Measurements from ENCODE around the gene PPFIA3.
"Not testable (repeated sequence)": the region's sequence is repeated elsewhere in the genome, so short reads cannot be mapped to it uniquely, and the experiment has no call there.

Gene PPFIA3

DNA sequence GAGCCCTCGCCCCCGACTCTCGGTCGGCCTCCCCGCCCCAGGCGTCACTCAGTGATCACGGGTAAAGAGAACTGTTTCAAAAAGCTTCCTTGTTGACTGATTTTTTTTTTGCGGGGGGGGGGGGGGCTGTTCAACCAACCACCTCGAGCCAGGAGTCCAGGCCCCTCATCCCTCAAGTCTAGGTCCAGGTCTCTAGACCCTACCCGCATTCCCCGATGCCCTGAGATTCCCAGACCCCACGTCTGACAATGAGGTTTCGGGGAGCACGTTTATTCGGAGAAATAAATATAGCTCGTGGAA is 31.6 kb downstream of the PPFIA3 start:
- DNase-seq = no peak

DNA sequence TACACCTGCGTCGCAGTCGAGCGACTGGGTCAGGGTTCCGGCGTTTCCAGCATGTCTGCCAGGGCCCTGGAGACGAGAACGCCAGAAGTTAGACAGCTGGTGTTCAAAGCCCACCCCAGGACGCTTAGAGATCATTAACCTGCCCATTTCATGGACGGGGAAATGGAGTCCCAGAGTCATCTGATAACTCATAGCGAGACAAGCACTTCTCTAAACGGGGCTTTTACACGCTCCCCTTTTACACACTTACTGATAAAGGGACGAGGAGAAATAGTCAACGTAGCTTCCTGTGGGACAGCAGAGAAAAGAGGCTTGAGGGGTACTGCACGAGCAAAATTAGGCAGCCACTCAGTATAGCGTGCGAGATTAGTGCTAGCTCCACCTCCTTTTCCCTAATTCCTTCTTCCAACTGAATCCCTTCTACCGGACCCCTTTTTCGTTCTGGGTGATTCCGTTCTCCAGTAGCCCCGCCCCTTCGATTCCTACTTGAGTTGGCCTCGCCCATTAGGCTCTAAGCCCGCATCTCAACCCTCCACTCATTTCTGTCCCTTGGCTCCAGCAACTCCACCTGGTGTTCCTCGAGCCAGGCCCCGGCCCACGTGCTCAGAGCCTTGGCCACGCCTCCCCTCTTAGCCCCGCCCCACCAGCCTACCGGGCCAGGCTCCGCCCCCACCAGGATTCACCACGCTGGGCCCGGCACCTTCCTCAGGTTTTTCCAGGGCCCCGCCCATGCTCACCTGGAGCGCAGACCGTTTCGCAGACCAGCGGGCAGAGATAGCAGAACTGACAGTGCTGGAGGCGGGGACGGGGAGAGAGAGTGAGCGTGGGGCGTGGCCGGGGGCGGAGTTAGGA is 32.1 kb downstream of the PPFIA3 start:
- DNase-seq = no peak

DNA sequence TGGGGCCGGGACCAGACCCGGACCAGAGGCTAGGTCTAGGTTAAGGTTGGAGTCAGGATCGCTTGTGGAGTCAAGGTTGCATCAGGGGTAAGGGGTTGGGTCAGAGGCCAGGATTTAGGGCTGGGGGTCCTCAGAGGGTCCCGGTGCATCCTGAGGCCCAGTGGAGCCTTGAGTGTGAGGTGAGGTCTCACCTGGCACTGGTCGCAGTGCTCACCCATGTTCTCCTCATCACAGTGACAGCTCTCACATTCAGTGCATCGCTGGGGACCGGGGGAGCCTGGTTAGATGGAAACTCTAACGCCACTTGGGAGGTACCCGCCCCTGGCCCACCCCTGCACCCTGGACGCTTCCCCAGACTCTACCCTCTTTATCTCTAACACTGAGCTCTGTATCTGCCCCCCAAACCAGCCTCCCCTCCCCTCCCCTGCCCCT is 32.8 kb downstream of the PPFIA3 start:
- no peak for DNase-seq

DNA sequence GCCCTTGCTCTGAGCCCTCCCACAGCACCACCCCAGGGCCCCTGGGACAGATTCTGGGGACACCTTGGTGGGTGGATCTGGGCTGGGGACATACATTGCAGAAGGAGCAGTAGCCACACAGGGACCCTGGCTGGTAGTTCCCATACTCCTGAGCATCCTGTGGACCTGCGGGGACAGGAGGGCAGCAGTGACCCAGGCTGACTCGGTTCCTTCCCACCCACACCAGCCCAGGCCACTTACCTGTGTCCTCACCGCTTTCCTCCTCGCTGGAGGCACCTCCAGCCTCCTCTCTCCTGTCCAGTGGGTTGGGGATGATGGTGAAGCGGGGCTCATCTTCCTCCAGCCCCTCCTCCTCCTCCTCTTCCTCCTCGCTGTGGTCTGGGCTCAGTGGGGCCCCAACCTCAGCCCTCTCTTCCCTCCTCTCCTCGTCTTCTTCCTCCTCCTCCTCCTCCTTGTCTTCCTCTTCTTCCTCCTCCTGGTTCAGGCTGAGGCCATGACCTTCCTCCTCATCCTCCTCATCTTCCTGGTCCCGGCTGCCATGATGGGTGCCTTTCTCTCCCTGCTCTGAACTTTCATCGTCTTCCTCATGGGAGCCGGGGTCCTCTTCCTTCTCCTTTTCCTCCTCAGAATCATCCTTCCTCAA is 33.9 kb downstream of the PPFIA3 start:
- DNase-seq = no peak

DNA sequence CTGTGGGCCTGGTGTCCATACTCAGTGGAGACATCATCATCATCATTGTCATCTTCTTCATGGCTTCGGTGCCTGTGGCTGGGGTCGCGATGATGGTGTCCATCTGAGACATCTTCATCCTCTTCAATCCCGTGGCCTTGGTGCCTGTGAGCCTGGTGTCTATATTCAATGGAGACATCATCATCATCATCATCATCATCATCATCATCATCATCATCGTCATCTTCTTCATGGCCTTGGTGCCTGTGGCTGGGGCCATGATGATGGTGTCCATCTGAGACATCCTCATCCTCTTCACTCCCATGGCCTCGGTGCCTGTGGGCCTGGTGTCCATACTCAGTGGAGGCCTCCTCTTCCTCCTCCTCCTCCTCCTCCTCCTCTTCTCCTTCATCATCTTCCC is 34.9 kb downstream of the PPFIA3 start:
- no peak for DNase-seq

DNA sequence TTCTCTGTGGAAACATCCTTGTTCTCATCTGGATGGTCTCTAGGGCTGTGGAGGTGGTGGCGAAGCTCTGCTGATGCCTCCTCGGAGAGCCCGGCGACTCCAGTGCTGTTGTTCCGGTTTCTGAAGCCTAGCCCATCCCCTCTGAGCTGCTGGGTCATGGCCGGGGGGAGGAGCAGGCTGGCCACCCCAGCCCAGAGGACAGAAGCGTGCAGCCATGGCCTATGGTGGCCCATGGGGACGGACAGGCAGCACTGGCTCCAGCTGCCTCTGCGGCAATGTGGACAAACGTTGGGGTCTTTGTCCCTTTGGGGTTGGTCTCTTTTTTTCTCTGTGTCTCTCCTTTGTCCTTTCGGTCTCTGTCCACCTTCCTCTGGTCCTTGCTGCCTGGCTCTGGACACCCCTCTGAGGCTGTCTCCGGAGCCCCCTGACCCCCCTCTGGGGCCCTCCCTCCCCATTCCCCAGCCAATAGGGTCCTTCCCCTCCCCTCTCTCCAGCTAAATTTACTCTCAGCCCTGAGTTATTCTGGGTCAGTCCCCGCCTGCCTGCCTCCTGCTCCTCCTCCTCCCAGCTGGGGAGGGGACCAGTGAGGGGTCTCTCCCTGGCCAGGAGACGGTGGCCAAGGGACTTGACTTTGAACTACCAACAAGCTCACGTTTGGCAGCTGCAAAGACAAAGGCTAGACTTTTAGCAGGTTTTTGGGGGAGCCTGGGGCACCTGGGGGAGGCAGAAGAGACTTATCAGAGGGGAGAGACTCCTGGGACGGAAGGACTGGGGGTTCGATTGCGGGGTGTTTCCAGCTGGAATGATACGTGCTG is 35.9 kb downstream of the PPFIA3 start, which contains the start of gene HRC:
TSS of gene HRC (minus strand) at position 392 of the 815 bp plus-strand sequence. CDS start at position 233, 159 bp downstream.
- no peak for DNase-seq

DNA sequence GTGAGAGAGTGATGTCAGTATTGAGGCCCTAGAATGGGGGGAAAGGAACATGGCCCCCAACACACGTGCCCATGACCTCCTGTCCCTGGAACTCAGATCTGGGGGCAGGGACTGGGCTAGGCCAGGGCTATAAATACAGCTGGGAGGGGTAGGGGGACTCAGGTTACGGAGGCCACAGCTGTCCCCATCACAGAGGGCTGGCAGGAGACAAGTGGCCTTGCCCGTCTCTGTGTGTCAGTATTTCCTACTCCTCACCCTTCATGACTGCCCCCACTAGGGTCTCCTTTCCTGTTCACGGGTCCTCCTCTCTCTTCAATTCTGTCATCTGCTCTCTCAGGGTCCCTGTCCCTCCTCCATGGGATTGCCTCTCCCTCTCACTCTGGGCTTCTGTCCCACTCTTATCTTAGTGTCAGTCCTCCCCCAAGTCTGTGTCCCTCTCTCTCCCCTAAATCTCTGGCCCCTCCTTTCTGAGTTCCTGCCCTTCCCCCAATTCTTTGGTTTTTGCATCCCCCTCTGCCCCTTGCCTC is 36.5 kb downstream of the PPFIA3 start:
- no peak for DNase-seq

DNA sequence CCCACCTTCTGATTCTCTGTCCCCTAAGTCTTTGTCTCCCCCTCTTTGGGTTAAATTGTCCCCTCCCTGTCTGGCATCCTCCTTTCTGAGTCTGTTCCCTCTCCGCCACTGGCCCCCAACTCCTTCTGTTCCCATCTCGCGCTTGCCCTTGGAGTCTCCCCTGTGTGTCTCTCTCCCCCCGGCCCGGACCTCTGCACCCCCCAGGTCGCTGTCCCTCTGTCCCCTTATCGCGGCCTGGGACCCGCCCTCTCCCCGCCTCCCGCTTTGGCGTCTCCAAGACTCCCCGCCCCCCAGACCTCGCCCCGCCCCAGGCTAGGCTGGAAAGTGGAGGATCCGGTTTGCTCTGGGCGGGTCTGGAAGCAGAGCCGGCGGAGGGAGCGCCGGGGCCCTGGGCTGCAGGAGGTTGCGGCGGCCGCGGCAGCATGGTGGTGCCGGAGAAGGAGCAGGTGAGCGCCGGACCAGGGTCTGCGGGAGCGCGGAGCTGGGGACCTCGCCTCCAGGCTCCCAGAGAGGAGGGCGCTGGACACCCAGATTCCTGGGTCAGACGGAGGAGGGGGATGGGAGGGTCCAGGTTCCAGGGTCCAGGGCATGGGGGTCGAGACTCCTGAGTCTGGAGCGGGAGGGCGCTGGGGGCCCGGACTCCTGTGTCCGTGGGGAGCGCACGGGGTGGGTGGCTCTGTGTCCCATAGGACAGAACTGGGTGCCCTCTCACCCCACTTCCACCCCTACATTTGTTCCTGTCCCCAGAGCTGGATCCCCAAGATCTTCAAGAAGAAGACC is 38.3 kb downstream of the PPFIA3 start, which contains the start of gene TRPM4:
TSS of gene TRPM4 (plus strand) at position 348 of the 780 bp plus-strand sequence. CDS start at position 423, 75 bp downstream.
- DNase-seq = no peak

DNA sequence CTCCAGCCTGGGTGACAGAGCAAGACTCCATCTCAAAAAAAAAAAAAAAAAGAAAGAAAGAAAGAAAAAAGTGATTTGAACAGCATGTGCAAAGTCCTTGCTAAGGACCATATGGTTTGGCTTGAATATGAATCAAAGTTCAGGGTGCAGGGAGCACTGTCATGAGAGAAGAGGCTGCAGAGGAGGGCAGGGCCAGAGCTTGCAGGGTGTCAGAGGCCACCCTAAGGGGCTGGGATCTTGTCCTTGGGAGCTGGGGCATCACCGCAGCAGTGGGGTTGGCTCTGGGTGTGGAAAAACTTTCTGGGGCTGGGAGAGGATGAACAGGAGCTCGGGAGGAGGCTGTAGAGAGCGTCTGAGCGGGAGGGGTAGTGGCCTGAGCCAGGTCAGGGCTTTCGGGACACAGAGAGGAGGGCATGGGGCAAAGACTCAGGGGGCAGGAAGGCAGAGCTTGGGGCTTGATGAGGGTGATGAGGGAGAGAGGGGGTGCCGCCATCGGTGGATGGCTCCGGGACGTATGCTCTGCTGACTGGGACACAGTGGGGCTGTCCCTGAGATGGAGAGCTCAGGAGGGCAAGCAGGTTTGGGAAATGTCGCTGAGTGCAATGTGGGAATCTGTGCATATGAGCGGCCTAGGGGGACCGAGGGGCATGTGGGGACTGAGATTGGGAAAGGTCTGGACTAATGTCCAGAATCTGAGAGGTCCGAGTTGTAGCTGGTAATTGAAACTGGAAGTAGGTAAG is 41.3 kb downstream of the PPFIA3 start:
- no peak for DNase-seq

DNA sequence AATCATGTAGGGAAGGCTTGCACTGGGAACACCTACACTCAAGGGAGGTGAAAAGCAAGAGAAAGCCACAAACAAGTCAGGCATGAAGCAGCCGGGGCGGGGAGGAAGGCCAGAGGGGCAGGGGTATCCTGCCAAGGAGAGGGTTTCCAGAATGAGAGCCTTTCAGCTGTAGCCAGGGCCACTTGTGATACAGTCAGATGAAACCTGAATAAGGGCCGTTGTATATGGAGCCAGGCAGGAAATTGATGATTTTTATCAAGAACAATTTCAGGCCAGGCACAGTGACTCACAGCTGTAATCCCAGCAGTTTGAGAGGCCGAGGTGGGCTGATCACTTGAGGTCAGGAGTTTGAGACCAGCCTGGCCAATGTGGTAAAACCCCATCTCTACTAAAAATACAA is 42.6 kb downstream of the PPFIA3 start:
- DNase-seq = no peak

DNA sequence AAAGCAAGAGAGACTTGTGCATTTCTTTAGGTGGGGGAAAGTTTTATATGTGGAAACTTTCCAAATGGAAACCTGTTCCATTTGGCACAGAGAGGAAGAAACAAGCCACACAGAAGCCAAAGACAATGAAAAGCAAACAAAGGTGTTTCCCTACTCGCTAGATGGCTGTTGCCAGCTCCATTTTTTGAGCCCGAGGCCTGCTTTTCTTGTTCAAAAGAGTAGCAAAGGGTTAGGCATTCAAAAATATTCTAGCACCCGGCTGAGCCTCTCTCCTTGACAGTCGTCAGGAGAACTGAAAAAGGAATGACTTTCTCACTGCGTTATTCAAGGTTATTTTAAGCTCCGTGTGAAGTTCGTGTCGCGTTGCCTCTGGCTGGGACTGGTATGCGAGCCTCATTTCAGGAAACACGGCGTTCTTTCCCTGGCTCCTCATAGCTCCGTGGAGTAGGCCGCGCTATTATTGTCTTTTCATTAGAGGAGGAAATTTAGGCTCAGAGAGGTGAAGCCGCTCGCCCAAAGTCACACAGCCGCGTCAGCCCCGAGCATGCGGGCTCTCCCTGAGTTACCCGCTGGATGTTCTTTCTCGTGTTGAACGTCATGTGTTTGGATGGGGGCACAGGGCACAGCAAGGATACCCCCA is 45.9 kb downstream of the PPFIA3 start:
- DNase-seq = no peak

DNA sequence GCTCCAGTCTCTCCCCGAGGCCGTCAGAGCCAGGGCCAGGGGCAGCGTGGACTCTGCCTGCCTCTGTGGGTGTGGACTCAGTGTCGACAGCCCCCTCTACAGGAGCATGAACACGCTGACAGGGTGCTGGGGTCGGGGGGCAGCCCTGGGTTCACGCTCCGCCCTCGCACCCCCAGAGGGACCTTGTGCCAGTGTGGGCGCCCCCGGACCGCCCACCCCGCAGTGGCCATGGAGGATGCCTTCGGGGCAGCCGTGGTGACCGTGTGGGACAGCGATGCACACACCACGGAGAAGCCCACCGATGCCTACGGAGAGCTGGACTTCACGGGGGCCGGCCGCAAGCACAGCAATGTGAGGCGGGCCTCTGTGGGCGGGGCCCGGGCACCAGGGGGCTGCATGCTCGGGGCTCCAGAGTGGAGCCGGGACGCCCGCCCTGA is 46.5 kb downstream of the PPFIA3 start:
- DNase-seq = no peak

DNA sequence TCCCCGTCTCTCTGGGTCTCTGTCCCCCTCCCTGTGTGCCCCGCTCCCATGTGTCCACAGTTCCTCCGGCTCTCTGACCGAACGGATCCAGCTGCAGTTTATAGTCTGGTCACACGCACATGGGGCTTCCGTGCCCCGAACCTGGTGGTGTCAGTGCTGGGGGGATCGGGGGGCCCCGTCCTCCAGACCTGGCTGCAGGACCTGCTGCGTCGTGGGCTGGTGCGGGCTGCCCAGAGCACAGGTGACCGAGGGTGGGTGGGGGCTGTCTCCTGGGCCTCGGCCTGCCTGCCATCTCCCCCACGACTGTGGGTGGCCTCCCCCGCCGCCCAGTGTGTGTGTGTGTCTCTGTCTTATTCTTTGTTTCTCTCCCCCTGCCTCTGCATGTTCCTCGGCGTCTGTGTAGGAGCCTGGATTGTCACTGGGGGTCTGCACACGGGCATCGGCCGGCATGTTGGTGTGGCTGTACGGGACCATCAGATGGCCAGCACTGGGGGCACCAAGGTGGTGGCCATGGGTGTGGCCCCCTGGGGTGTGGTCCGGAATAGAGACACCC is 48.6 kb downstream of the PPFIA3 start:
- DNase-seq = no peak

DNA sequence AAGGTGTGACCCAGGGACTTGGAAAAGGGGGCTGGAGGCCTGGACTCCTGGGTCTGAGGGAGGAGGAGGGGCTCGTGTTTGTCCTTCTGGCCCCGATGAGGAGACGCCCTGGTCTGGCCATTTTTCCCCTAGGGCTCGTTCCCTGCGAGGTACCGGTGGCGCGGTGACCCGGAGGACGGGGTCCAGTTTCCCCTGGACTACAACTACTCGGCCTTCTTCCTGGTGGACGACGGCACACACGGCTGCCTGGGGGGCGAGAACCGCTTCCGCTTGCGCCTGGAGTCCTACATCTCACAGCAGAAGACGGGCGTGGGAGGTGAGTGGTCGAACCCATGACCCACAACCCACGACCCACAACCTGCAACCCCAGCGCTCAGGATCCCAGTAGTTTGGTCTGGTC is 49.1 kb downstream of the PPFIA3 start:
- DNase-seq = no peak

DNA sequence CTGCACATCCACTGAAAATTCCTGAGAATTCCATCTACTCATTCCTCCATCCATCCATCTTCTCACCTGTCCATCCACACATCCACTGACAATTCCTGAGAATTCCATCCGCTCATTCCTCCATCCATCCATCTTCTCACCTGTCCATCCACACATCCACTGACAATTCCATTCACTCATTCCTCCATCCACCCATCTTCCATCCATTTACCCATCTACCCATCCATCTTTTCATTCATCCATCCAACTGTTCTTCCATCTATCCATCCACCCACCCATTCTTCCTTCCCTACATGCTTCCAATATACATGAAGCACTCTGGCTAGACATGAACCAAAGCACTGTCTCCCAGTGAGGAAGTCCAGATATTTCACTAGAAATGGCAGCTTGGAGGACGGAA is 53.9 kb downstream of the PPFIA3 start:
- no peak for DNase-seq

DNA sequence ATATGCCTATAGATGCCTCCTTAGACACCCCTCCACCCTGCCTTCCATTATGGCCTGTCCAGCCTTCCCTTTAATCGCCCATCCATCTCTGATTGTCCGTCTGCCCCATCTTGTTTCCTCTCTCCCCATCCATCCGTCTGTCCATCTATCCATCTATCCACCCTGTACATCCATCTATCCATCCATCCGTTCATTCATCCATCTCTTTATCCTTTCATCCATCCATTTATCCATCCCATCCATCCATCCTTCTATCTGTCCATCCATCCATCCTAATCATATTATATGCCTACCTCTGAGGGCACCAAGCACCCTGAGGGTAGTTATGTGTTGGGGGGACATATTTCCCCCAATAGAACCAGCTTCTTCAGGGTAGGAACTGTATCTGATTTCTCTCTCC is 61.3 kb downstream of the PPFIA3 start:
- DNase-seq = no peak

DNA sequence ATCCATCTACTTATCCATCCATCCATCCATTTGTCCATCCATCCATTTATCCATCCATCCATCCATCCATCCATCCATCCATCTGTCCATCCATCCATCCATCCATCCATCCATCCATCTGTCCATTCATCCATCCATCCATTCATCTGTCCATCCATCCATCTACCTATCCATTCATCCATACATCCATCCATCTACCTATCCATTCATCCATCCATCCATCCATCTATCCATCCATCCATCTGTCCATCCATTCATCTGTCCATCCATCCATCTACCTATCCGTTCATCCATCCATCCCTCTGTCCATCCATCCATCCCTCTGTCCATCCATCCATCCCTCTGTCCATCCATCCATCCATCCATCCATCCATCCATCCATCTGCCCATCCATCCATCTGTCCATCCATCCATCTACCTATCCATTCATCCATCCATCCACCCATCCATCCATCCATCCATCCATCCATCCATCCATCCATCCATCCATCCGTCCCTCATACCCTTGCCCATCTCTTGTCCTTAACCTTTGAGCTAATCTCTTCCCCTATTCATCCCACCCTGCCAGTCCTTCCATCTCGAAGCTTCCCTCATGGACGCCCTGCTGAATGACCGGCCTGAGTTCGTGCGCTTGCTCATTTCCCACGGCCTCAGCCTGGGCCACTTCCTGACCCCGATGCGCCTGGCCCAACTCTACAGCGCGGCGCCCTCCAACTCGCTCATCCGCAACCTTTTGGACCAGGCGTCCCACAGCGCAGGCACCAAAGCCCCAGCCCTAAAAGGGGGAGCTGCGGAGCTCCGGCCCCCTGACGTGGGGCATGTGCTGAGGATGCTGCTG is 62.9 kb downstream of the PPFIA3 start:
- DNase-seq = not testable (repeated sequence)

DNA sequence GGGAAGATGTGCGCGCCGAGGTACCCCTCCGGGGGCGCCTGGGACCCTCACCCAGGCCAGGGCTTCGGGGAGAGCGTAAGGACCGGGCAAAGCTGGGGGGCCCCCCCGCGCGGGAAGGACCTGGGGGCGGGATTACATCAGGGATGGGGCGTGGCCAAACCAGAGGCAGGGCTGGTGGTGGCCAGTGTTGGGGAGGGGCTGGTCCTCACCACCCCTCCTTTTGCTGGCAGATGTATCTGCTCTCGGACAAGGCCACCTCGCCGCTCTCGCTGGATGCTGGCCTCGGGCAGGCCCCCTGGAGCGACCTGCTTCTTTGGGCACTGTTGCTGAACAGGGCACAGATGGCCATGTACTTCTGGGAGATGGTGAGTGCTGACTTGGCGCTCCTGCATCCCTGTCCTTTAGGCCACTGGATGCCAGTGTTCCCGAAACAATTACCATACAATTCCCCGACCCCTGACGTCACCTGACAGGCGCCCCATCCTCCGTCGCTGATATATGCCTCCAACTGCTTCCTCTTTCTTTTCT is 63.6 kb downstream of the PPFIA3 start:
- no peak for DNase-seq

DNA sequence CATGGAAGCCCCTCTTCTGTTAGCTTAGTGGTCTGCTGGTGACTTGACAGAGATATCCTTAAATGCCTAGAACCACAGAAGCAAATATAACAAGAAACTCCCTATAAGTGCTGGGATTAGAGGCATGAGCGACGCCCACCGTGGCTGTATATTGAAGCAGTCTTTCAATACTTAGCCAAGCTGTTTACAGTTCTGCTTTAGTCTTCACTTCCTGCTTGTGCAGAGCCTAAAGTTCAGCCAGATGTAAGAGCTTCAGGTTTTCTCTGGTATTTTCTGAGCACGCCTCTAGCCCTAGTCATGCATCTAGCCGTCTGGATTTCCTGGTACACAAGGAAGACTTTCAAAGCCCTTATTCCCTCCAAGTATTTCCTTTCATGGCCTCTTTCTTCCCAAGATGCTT is 66.8 kb downstream of the PPFIA3 start:
- no peak for DNase-seq

All from cortex of kidney (tissue), 1 donor.